Thyroid gland (tissue), 4 donors: ENCODE measurements around the gene ITPKB. TPM values are rescaled to one million over a fixed set of nuclear protein-coding genes. Genes with fewer than 3 reads are reported as not detected.

Experiments
- DNase-seq, 2 donors: peaks; one replicate each; pipeline ENCODE4 v3.0.0-alpha.2; 2019
- H3K27ac ChIP-seq, 3 donors: fragments of 200-600 bp; sonication (generic); 1 replicate in 2 of 3; 2 replicates in 1 of 3; pipeline ENCODE4 v1.5.1; 2016 to 2019; ENCODE audit warnings: mild to moderate bottlenecking in 1 of 3, moderate library complexity in 1 of 3
- H3K27me3 ChIP-seq: fragments of 200-600 bp; sonication (generic); one replicate; pipeline ENCODE4 v1.5.1; 2019
- H3K36me3 ChIP-seq, 2 donors: fragments of 200-600 bp; sonication (generic); one replicate each; pipeline ENCODE4 v1.5.1; 2016 to 2019
- H3K4me1 ChIP-seq, 2 donors: fragments of 200-600 bp; sonication (generic); one replicate each; pipeline ENCODE4 v1.5.1; 2017 to 2019
- H3K4me3 ChIP-seq, 3 donors: fragments of 200-600 bp; sonication (generic); replicated peaks in 1 of 3; 1 replicate in 2 of 3; 2 replicates in 1 of 3; pipeline ENCODE4 v1.5.1; 2016; ENCODE audit warnings: mild to moderate bottlenecking in 1 of 3
- H3K9me3 ChIP-seq: fragments of 200-600 bp; sonication (generic); one replicate; pipeline ENCODE4 v1.5.1; 2017
- CTCF ChIP-seq, 6 experiments: fragments of 200-600 bp in 3 of 6; fragments of 450-650 bp in 3 of 6; sonication (generic) in 3 of 6; IDR thresholded peaks; one replicate each; pipeline ENCODE4 v1.5.1; 2016 to 2019; ENCODE audit warnings: antibody characterized with exemption in 6 of 6, mild to moderate bottlenecking in 2 of 6, inconsistent platforms in 1 of 6, moderate library complexity in 1 of 6
- POLR2A ChIP-seq, 2 donors: fragments of 450-650 bp; IDR thresholded peaks; one replicate each; pipeline ENCODE4 v1.6.1; 2017; ENCODE audit warnings: antibody characterized with exemption in 2 of 2, mild to moderate bottlenecking in 2 of 2, moderate library complexity in 1 of 2
- WGBS, 2 donors: methylation state at CpG; one replicate each; pipeline ENCODE4 v1.1.5; 2017; 5-methylcytosine and 5-hydroxymethylcytosine counted together
- intact Hi-C: fragments of 100-400 bp; cut with DNase I; formaldehyde crosslinking; loops from one replicate; pipeline ENCODE4 v1.15.1; 2023
- total RNA-seq, 4 donors: library from RNA; depleted of rRNA; stranded (reverse); fragments of >200 nt; gene quantifications; one replicate each; pipeline ENCODE4 v1.2.3, GENCODE V29; 2016

Gene ITPKB
- total RNA-seq, 4 donors from 2014 or later, result 19.1 to 24.0 (median 22.2) TPM

DNA sequence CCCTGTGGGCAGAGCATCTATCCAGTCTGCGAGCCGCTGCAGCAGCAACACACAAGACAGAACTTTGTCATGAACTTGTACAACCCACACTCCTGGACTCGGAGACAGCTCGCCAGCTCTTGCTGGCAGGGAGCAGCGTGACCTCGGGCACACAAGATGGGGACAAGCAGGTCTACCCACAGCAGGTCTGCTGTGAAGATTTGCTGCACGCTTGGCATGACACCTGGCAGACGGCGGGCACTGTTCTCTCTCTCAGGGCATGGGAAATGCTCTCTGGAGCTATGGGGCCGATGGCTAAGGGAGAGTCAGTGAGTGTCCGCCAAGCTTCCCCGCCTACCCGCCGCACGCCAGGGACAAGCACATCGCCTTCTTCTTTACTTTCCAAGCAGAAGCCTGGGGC lies 100.5 kb downstream of the ITPKB start:
- DNase-seq, result no peak
- Histone ChIP-seq H3K27me3 (no peaks in the 10 kb centered on the region), H3K36me3 (peaks cover 6 to 12% of the 10 kb centered on the region in 2 donors), H3K9me3 (no peaks in the 10 kb centered on the region), H3K4me3 (no peak overlapping the region), H3K4me1 (peaks cover 0 to 3% of the 10 kb centered on the region in 2 donors), H3K27ac (no peak overlapping the region)
- WGBS, 2 donors, result 91 to 96% methylated on average over 10 to 13 of the region's 16 CpGs
- TF ChIP-seq POLR2A (IDR thresholded peaks at IDR 0.05) (no peak), CTCF (IDR thresholded peaks at IDR 0.05) (no peak)
- intact Hi-C loops, result loop anchor here (10.0 kb wide), 2 partner anchors 96 to 806 kb away; partner anchors contain the start of gene ITPKB

DNA sequence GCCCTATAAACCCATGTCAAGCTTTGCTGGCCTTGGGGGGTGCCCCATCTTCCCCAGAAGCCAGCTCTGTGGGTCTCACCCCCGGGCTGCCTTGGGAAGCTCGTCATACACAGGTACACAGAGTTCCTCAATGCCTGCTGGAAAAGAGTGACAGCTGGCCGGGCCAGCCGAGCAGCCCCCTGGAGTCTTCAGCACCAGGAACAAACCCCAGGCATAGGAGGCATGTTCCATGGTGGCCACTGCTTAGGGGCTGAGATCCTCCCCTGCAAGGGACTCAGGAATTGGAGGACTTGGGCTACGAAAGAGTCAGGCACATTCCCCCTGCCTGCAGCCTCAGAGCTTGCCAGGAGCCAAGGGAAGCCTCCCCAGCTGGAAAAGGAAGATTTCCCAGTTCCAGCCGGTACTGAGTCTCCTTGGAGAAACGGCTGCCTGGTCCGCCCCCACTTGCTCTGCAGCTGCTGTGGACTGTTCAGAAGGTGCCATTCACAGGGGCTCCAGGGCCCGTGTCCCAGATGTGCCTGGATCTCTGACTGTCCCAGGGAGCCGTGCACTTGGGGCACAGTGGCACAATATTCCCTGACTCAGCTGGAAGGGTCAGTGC lies 101.0 kb downstream of the ITPKB start:
- Histone ChIP-seq H3K4me1 (peaks cover 0 to 3% of the 10 kb centered on the region in 2 donors), H3K4me3 (no peak overlapping the region), H3K27me3 (no peaks in the 10 kb centered on the region), H3K36me3 (peaks cover 6 to 12% of the 10 kb centered on the region in 2 donors), H3K27ac (no peak overlapping the region), H3K9me3 (no peaks in the 10 kb centered on the region)
- intact Hi-C loops, result loop anchor here (10.0 kb wide), 2 partner anchors 97 to 807 kb away; partner anchors contain the start of gene ITPKB
- WGBS, 2 donors, result 70% methylated on average over 4 of the region's 10 CpGs; no CpG with 5 or more reads in 1 of the 2 donors
- no peak for DNase-seq
- TF ChIP-seq POLR2A (IDR thresholded peaks at IDR 0.05), result no peak
- TF ChIP-seq CTCF (IDR thresholded peaks at IDR 0.05), result no peak

DNA sequence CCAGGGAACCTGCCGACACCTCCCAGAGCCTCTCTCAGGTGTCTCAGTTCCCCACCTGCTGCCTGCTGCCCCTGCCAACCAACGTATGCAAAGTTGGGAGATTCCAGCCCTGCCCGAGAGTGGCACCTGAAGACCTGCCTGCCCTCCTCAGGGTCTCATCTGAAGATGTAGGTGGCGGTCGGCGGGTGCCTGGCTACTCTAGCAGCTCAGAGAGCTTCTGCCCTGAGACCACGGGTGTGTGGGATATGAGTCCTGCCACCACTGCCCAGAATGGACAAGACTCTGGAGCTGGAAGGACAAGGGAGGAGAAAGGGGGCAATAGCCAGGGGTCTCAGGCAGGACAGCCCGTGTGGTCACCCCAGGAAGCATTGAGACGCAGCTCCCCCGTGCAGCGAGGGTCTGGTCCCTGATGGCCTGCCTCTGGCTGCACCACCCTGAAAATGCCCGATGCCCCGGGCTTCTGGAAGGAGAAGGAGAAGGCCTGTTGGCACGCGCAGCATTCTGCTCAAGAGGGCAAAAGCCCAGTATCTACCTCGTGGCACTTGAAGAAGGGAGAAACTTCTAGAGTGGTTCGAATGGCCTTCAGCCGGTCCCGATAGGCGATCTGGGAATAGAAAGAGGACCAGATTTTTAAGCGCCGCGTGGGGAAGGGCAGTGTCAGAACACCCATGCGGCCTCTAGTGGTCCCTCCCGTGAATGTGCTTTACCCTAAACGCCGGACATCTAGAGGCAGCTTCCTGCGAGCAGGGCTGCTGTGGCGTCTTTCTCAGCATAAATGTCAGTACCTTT lies 101.7 kb downstream of the ITPKB start:
- H3K27me3 ChIP-seq, result no peaks in the 10 kb centered on the region
- H3K4me1 ChIP-seq, result peaks cover 0 to 3% of the 10 kb centered on the region in 2 donors
- peaks cover 6 to 12% of the 10 kb centered on the region in 2 donors for H3K36me3 ChIP-seq
- no peak for DNase-seq
- WGBS, 2 donors, result 66 to 82% methylated on average over 26 to 28 of the region's 29 CpGs
- no peak overlapping the region for H3K4me3 ChIP-seq
- no peak overlapping the region for H3K27ac ChIP-seq
- TF ChIP-seq POLR2A (IDR thresholded peaks at IDR 0.05), result no peak
- TF ChIP-seq CTCF (IDR thresholded peaks at IDR 0.05), result no peak
- intact Hi-C loops, result loop anchor here (10.0 kb wide), 2 partner anchors 97 to 807 kb away; partner anchors contain the start of gene ITPKB
- no peaks in the 10 kb centered on the region for H3K9me3 ChIP-seq

DNA sequence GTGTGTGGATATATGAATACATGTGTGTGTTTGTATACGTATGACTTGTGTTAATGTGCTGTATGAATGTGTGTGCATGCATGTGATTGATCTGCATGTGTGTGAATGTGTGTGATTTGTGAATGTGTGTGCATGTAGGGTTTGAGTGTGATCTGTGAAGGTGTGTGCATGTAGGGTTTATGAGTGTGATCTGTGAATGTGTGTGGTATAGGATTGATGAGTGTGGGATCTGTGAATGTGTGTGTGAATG lies 102.3 kb downstream of the ITPKB start:
- intact Hi-C loops, result loop anchor here (10.0 kb wide), 2 partner anchors 98 to 808 kb away; partner anchors contain the start of gene ITPKB
- TF ChIP-seq CTCF (IDR thresholded peaks at IDR 0.05) (no peak), POLR2A (IDR thresholded peaks at IDR 0.05) (no peak)
- Histone ChIP-seq H3K4me3 (no peak overlapping the region), H3K27me3 (no peaks in the 10 kb centered on the region), H3K4me1 (peaks cover 0 to 3% of the 10 kb centered on the region in 2 donors), H3K36me3 (peaks cover 4 to 12% of the 10 kb centered on the region in 2 donors), H3K9me3 (no peaks in the 10 kb centered on the region), H3K27ac (no peak overlapping the region)
- no peak for DNase-seq
- WGBS, 2 donors, result 90 to 97% methylated on average over 1 of the region's 1 CpG

- H3K9me3 ChIP-seq, result no peaks in the 10 kb centered on the region
- intact Hi-C loops, result loop anchor here (2.0 to 10.0 kb wide), 3 partner anchors 99 to 809 kb away; partner anchors contain the start of gene ITPKB
- no peak overlapping the region for H3K27ac ChIP-seq
- no peak for DNase-seq
- H3K4me1 ChIP-seq, result peaks cover 0 to 3% of the 10 kb centered on the region in 2 donors
- no peak overlapping the region for H3K4me3 ChIP-seq
- H3K27me3 ChIP-seq, result no peaks in the 10 kb centered on the region
- no peak for TF ChIP-seq CTCF (IDR thresholded peaks at IDR 0.05)
- WGBS, 2 donors, result 86 to 89% methylated on average over 11 of the region's 11 CpGs
- H3K36me3 ChIP-seq, result peaks cover 0 to 6% of the 10 kb centered on the region in 2 donors
These were observed 103.6 kb downstream of the ITPKB start for GRCh38 chr1:226635456-226635941.
